ENCODE data around the gene ZNF446. TPM values are rescaled to one million over a fixed set of nuclear protein-coding genes. Genes with fewer than 3 reads are reported as not detected.
"Not testable (repeated sequence)": the region's sequence is repeated elsewhere in the genome, so short reads cannot be mapped to it uniquely, and the experiment has no call there.

ZNF446 gene
- total and polyA plus RNA-seq, 10 of the 15 experiments (the other 5 are each of a cell fraction or from before 2014, with no cell fraction given) = 0.14 to 6.9 (median 4.1) TPM

DNA sequence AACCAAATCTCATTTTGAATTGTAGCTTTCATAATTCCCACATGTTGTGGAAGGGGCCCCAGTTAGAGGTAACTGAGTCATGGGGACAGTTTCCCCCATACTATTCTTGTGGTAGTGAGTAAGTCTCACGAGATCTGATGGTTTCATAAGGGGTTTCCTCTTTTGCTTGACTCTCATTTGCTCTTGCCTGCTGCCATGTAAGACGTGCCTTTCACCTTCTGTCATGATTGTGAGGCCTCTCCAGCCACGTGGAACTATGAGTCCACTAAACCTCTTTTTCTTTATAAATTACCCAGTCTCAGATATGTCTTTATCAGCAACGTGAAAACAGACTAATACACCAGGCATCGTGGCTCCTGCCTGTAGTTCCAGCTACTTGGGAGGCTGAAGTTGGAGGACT, 26.2 kb upstream of the ZNF446 start:
- DNase-seq (ENCODE audit: low read depth, low spot score); CTCF ChIA-PET; BruUV-seq (replicated peaks); SMC1A ChIA-PET (ENCODE audit: uncharacterized antibody, unreplicated experiment); H3K79me2 ChIP-seq (ENCODE audit: control insufficient read depth, insufficient read depth, low read length); H3K27me3 ChIP-seq (replicated peaks in 1 of 2; ENCODE audit: control insufficient read depth in 2 of 2, insufficient read depth in 2 of 2, low read length in 1 of 2); RAD21 ChIA-PET (ENCODE audit: unreplicated experiment); H3K4me1 ChIP-seq (ENCODE audit: control insufficient read depth, insufficient read depth, low read length); intact Hi-C loops (cut with micrococcal nuclease; ENCODE audit: unreplicated experiment); H3K4me3 ChIP-seq; H4K20me1 ChIP-seq (ENCODE audit: control insufficient read depth, insufficient read depth); H3K4me2 ChIP-seq (ENCODE audit: control insufficient read depth, insufficient read depth); H3K27ac ChIP-seq (ENCODE audit: control insufficient read depth, insufficient read depth); FAIRE-seq; H3K36me3 ChIP-seq (ENCODE audit: control insufficient read depth in 2 of 2, insufficient read depth in 2 of 2, low read length in 1 of 2); ATAC-seq; H3K9ac ChIP-seq (ENCODE audit: control insufficient read depth, insufficient read depth, low read length); in situ Hi-C loops (cut with MboI); H2AFZ ChIP-seq (ENCODE audit: control insufficient read depth, low read depth, low read length): not testable (repeated sequence)
- 26% methylated on average over 5 of the region's 5 CpGs for WGBS (ENCODE audit: insufficient coverage, insufficient replicate concordance, low lambda C conversion rate, missing lambda C conversion rate)
- peaks cover 11% of the 10 kb centered on the region; the same call in 2 of the 3 replicates for H3K9me3 ChIP-seq (replicated peaks; ENCODE audit: control insufficient read depth, insufficient read depth, low read length)
- POLR2A ChIA-PET = interaction anchor here (0.7 kb wide), 1 partner anchor 954 kb away, joined by 3 read pairs; no protein-coding TSS in a partner anchor

DNA sequence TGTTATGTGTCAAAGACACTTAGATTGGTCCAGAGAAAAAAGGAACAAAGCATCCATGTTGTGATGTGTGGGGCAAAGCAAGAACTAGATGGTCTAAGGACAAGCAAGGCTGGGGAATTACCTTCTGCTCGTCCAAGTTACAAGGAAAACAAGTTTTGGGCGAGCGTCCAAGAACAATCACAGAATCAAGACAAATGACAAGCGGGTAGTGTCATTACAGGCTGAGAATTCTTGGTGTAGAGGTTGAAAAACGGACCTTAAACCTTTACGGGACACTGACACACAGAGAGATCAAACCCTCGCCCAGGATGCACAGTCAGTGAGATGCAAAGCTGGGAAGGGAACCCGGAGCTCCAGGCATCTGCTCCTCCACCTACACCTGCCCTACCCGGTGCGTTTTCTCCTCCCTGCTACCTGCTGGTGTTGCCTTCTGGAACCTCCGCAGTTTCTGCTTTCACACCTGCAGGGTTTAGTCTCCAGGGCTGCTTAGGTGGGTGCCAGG, 25.2 kb upstream of the ZNF446 start:
- ATAC-seq = peak; percentile 25
- Histone ChIP-seq H3K4me1 (ENCODE audit: control insufficient read depth, insufficient read depth, low read length) (peaks cover 4% of the 10 kb centered on the region; the same call in 1 of the 2 replicates), H2AFZ (ENCODE audit: control insufficient read depth, low read depth, low read length) (peak overlapping the region; percentile 94), H3K36me3 (ENCODE audit: control insufficient read depth in 2 of 2, insufficient read depth in 2 of 2, low read length in 1 of 2) (no peaks in the 10 kb centered on the region; a peak in 1 of 4 replicates), H3K79me2 (ENCODE audit: control insufficient read depth, insufficient read depth, low read length) (no peaks in the 10 kb centered on the region; the same call in 1 of the 2 replicates), H4K20me1 (ENCODE audit: control insufficient read depth, insufficient read depth) (no peaks in the 10 kb centered on the region), H3K4me2 (ENCODE audit: control insufficient read depth, insufficient read depth) (peak overlapping the region; percentile 100), H3K27ac (ENCODE audit: control insufficient read depth, insufficient read depth) (no peak overlapping the region), H3K27me3 (replicated peaks in 1 of 2; ENCODE audit: control insufficient read depth in 2 of 2, insufficient read depth in 2 of 2, low read length in 1 of 2) (no peaks in the 10 kb centered on the region), H3K4me3 (peak overlapping the region; percentile 82), H3K9me3 (replicated peaks; ENCODE audit: control insufficient read depth, insufficient read depth, low read length) (peaks cover 11% of the 10 kb centered on the region; the same call in 2 of the 3 replicates), H3K9ac (ENCODE audit: control insufficient read depth, insufficient read depth, low read length) (no peak overlapping the region)
- intact Hi-C loops (cut with micrococcal nuclease; ENCODE audit: unreplicated experiment) = no loop called here
- ChIA-PET RAD21 (ENCODE audit: unreplicated experiment) (interaction anchor here (0.6 to 1.2 kb wide), 5 partner anchors 11 to 93 kb away, joined by 3 to 4 read pairs (median 3); partner anchors contain the start of genes ZNF132 and ZNF497), CTCF (interaction anchor here (0.7 to 1.1 kb wide), 2 partner anchors 42 to 232 kb away, joined by 3 read pairs; partner anchors contain the start of gene ZNF584), POLR2A (interaction anchor here (0.6 to 1.5 kb wide), 8 partner anchors 10 to 47 kb away, joined by 3 to 7 read pairs (median 3); partner anchors contain the start of genes ZNF132, ZNF324 and ZNF584), SMC1A (ENCODE audit: uncharacterized antibody, unreplicated experiment) (interaction anchor here (0.6 to 1.2 kb wide), 6 partner anchors 10 to 150 kb away, joined by 3 to 5 read pairs (median 3); partner anchors contain the start of genes ZNF132 and ZNF584)
- WGBS (ENCODE audit: insufficient coverage, insufficient replicate concordance, low lambda C conversion rate, missing lambda C conversion rate) = 19% methylated on average over 11 of the region's 11 CpGs
- no peak for DNase-seq (ENCODE audit: low read depth, low spot score)
- BruUV-seq (replicated peaks) = no TSS peak
- in situ Hi-C loops (cut with MboI) = no loop called here
- TF ChIP-seq RB1 (IDR thresholded peaks at IDR 0.05; ENCODE audit: borderline replicate concordance) = no peak
- no peak for TF ChIP-seq SMAD5 (IDR thresholded peaks at IDR 0.05; ENCODE audit: low read depth)
- 0 out of 2 replicates have a peak, but pooled peaks have one; percentile 23 for TF ChIP-seq NBN (IDR thresholded peaks at IDR 0.05)
- 0 out of 2 replicates have a peak, but pooled peaks have one; percentile 29 for TF ChIP-seq HDGF (IDR thresholded peaks at IDR 0.05)
- no peak for FAIRE-seq
